COLO668 (cell line): ENCODE results near the gene BAZ1B.
"Not testable (repeated sequence)": the region's sequence is repeated elsewhere in the genome, so short reads cannot be mapped to it uniquely, and the experiment has no call there.

Experiments used
- DNase-seq: peaks from one replicate; lab custom pipeline; 2025; ENCODE audit not compliant: unreplicated experiment; lab: John Stamatoyannopoulos, UW

The BAZ1B gene, protein sequence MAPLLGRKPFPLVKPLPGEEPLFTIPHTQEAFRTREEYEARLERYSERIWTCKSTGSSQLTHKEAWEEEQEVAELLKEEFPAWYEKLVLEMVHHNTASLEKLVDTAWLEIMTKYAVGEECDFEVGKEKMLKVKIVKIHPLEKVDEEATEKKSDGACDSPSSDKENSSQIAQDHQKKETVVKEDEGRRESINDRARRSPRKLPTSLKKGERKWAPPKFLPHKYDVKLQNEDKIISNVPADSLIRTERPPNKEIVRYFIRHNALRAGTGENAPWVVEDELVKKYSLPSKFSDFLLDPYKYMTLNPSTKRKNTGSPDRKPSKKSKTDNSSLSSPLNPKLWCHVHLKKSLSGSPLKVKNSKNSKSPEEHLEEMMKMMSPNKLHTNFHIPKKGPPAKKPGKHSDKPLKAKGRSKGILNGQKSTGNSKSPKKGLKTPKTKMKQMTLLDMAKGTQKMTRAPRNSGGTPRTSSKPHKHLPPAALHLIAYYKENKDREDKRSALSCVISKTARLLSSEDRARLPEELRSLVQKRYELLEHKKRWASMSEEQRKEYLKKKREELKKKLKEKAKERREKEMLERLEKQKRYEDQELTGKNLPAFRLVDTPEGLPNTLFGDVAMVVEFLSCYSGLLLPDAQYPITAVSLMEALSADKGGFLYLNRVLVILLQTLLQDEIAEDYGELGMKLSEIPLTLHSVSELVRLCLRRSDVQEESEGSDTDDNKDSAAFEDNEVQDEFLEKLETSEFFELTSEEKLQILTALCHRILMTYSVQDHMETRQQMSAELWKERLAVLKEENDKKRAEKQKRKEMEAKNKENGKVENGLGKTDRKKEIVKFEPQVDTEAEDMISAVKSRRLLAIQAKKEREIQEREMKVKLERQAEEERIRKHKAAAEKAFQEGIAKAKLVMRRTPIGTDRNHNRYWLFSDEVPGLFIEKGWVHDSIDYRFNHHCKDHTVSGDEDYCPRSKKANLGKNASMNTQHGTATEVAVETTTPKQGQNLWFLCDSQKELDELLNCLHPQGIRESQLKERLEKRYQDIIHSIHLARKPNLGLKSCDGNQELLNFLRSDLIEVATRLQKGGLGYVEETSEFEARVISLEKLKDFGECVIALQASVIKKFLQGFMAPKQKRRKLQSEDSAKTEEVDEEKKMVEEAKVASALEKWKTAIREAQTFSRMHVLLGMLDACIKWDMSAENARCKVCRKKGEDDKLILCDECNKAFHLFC (N-terminal part only)

DNA sequence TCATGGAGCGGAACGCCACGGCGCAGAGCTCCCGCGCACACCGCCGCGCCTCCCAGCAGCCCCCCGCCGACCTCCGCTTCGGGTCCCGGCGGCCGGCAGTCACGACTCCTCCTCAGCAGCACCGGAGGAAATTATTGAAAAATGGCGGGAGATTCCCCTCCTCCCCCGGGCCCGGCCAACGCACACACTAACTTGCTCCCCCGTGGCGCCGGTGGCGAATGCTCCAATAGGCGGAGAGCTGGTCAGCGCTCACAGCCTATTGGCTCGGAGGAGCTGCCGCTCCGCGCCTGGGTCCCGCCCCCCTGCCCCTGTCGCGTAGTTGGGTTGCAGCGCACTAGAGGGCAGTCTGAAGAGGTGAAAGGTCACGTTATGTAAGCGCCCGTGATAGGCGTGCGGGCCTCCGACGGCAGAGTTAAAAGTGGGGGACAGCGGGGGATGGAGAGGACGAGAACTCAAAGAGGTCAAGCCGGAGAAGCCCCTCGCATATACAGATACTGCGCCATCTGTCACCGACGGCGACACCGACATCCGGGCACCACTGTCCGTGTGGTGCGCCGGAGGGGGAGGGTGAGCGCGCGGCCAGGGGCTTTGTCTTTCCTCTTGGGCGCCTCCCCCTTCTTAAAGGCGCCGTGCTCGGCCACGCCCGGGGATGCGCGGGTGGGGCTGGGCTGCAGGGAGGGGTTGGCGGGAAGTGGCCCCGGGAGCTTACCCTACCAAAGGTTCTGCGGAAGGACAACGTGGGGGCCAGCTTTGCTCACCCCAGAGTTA, at the start of gene BAZ1B:
Gene BAZ1B, minus strand, starts transcription at position 189 of the 768 bp plus-strand sequence. CDS start 360 bp downstream, outside the sequence.
- DNase-seq, result peak; percentile 98

DNA sequence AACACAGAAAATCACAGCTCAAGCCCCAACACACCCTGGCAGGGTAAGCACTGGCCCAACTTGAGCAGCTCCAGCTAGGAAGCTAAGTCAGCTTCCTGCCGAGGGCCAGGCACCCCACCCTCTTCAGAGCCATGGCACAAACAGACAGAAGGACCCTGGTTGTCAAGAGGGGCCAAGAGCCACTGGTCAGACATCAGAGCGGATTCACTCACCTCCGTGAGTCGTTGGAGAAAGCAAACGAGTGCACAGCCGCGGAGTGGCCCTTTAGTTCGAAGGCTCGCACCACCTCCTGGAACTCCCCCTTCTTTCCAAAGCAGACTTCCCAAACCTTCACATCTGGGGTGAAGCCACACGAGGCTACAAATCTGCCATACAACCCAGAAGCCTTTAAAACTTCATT, 48.9 kb upstream of the BAZ1B start:
- no peak for DNase-seq

DNA sequence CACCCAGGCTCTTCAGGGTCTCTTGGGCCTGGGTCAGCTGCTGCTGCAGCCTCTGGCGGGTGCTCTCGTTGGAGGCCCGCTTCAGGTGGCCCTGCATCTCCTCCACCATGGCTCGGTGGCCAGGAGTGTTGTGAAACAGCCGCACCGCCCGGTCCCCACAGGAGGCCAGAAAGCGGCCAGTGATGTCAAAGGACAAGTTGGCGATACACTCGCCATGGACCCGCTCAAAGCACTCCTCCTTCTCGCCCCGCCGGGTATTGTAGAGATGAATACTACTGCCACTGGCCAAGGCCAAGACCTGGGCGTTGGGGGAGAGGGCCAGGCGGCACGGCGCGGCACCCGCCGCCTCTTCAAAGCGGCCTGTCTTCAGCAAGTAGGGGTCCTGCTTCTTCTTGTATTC, 48.4 kb upstream of the BAZ1B start:
- DNase-seq, result no peak

DNA sequence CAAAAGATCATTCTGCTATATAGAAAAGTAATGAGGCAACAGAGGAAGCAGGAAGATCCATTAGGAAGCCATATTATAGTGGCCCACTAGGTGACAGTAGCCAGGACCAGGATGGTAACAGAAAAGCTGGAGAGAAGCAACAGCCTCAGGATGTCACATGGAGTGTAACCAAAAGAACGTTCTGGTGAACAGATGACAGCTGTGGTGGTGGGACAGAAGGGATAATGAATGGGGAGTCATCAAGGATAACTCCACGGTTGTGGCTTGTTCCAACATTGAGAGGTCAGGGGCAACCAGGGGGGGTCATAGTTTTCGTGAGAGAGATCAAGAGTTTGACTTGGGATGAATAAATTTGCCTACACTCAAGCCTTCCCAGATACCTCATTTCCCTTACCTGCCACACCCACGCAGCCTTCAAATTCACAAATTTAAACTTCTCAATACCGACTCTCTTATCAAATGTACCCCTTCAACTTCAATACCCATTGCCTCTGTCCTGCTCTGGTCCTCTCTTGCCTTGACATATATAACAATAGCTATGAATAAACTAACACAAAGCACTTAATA, 47.0 kb upstream of the BAZ1B start:
- DNase-seq, result no peak

DNA sequence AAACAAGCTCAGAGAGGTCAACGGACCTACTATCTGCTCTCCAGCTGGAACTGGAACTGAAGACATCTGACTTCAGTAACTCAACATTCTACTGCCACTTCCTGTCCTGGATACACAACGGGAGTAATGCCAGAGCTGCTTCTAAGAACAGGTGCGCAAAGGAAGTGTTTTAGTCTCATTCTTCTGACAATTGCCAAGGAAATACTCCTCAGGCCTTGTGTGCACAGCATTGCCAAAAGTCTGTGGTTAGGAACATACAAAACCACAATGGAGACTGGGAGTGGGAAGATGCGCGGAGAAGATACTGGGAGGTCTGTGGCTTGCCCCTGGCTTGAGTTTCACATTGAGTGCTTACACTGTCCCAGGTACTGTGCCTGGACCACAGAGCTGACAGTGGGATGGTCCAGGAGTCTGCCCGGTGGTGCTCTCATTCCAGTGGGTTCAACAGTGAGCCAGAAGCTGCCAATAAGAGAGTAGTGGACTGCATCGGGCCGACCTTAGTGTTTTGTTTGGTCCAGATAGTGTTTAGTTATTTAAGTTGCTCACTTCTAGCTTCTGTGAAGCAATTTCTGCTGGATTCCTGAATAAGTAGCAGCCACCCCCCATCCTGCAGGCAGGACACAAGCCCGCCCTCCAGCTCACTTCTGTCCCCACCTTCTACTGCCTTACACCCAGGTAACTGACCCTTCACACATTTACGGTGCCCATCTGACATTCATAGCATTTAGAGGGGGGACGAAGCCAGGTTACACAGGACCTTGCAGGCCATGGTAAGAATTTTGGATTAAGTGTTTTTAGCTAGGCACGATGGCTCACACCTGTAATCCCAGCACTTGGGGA, 46.0 kb upstream of the BAZ1B start:
- DNase-seq, result no peak

DNA sequence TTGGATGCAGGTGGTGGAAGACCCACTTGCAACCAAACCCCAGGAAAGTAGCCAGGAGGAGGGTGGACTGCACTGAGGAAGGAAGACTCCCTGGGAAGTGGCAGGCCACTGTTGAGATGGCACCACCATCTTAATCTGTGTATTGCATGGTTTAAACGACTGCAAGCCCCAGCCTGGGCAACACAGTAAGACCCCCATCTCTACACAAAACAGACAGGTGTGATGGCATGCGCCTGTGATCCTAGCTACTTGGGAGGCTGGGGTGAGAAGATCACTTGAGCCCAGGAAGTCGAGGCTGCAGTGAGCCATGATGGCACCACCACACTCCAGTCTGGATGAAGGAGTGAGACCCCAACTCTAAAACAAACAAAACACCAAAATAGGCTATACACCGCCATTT, 45.0 kb upstream of the BAZ1B start:
- DNase-seq, result no peak

DNA sequence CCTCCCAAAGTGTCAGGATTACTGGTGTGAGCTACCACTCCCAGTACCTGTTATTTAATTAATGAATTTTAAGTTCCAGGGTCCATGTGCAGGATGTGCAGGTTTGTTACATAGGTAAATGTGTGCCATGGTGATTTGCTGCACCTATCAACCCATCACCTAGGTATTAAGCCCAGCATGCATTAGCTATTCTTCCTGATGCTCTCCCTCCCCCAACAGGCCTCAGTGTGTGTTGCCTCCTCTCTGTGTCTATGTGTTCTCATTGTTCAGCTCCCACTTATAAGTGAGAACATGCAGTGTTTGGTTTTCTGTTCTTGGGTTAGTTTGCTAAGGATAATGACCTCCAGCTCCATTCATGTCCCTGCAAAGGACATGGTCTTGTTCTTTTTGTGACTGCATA, 44.3 kb upstream of the BAZ1B start:
- DNase-seq, result not testable (repeated sequence)

DNA sequence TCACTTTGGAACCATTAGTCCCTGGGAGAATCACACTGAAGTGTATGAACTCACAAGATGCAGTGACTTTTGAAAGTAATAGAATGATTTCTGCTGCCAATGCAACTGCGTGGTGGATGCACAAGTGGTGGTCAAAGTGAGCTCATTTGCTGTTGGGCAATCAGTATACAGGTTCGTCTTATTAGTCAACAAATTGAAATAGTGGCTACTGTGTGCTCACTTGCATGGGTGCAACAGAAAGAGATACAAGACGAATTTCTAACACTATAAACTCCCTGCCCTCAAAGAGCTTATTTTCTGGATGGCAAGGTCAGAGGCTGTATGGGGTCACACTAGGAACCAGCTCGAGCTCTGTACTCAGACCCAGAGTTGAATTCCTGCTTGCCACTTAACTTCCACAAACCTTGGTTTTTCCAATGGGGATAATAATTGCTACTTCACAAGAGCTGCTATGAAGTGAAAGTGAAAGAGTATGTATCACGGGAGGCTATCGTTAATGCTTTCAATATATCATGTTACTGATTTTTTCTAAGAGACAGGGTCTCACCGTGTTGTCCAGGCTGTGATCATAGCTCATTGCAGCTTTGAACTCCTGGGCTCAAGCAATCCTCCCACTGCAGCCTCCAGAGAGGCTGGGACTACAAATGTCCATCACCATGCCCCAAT, 43.7 kb upstream of the BAZ1B start:
- no peak for DNase-seq

DNA sequence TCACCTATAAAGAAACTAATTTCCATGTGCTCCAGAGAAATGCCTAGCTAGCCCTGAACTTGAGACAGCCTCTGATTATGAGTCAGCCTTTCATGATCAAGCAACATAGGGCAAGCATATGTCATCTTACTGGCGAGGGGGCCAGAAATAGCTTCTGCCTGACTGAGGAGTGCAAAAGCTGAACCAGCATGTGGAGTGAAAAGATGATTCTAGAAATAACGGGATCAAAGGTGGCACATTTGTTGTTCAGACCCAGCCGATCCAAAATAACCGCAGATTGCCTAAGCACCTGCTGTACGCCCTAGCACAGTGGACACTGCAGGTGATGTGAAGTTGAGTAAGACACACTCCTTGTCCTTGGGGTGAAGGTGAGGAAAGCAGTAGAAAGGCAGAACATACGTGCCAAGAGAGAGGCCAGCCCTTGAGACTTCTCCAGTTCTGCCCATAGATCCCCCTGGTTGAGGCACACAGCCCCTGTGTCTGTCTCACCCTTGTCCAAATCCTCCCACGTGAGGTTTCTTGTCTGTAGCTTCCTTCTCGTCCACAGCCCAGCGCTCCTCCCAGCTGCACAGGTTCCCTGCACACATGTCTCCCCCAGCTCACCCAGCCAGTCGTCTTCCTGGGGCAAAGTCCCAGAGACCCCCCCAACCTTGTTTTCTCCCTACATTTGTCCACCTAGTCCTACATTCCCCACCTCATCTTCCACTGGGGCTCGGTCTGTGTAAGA, 38.2 kb upstream of the BAZ1B start:
- DNase-seq, result no peak

DNA sequence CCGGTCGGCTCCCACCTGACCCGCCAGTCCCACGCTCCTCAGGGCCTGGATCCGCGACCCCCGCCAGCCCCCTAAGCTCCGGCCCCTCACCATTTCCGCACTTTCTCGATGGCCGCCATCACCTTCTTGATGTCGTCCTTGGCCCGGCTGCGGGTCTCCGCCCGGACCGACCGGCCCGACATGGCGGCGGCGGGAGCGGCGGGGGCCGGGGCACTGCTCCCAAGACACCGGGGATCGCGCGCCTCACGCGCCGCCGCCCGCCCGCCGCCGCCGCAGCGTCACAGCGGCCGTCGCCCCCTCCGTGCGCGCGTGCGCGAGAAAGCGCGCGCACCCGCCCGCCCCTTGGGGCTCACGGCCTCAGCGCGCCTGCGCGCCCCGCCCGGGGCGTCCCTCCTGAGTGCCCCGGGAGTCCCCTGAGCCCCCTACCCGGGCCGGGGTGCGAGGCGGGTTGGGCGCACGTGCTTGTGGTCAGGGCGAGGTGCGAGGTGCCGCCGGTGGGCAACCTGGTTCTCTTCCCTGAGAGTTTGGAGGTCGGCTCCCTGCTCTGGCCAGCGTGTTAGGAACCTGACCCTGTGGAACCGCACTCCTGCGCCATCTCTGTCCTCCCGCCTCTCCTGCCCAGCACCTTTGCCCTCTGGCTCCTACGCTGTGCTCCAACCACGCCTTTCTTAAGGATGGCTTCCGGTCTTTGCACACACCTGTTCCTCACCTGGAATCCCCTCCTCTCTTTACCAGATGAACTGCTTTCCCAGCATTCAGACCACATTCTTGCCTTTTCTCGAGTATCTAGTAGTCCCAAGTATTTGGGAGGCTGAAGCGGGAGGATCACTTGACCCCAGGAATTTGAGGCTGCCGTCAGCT, 35.5 kb upstream of the BAZ1B start, which contains the start of gene BCL7B:
Gene BCL7B, minus strand, starts transcription at position 294 of the 861 bp plus-strand sequence. Its CDS starts 112 bp downstream, at position 182.
- DNase-seq, result peak; percentile 91

DNA sequence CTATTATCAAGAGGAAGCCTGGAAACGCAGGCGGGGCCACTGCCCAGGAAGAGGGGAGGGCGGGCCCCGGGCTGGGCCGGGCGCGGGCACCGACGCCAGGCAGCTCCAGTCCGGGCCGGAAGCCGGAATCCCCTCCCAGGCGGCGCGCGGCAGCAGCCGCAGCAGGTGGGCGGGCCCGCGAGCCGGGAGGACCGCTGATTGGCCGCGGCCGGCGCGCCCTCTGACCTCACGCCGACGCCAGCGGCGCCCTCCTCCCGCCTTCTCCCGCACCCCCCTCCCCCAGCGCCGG, 35.0 kb upstream of the BAZ1B start:
- peak; percentile 98 for DNase-seq

DNA sequence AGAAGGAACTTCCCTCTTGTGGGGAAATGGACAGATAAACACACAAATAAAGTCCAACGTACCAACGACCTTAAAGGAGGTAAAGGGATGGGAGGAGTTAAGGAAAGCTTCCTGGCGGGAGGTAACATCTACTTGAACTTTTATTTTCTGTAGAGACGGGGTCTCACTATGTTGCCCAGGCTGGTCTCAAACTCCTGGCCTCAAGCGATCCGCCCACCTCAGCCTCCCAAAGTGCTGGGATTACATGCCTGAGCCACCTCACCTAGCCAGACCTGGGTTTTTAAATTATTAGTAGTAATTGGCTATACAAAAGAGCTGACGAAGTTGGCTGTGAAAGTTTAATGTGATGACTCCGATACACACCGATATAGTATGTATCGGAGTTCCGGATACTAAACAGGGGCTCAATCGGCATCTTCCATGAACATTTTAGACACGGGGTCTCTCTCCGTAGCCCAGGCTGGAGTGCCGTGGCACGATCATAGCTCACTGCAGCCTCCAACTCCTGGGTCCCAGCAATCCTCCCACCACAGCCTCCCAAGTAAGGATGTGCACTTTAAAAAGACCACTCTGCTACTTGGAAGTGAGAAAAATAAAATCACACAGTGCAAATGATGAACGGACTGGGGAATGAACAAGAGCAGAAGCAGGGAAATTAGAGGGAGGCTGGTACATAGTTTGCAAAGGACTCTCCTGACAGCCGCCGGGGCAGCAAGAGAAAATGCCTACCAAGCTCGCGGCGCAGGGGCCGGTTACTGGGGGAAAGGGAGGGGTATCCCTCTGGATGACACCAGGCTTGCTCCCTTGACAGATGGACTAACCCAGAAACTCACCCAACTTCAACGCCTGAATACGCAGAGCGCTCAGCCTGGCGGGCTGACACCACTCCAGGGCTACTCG, 34.4 kb upstream of the BAZ1B start:
- DNase-seq, result no peak

DNA sequence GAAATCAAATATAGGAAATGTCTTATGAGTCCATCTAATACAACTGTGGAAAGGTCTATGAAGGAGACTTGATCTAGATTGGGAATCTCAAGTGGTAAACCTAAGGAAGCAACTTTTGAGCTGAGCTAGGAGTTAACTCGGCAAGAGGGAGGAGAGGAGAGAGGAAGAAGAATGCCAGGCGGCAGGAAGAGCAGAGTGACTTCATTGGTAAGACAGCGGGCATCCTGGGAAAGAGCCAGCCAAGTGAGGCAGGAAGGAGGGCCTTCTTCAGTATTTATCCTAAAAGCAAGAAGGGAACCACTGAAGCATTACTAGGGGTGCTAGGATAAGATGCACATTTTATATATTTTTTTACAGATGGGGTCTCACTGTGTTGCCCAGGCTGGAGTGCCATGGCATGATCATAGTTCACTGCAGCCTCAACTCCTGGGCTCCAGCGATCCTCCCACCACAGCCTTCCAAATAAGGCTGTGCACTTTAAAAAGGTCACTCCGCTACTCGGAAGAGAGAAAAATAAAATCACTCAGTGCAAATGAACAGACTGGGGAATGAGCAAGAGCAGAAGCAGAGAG, 33.4 kb upstream of the BAZ1B start:
- DNase-seq, result no peak

DNA sequence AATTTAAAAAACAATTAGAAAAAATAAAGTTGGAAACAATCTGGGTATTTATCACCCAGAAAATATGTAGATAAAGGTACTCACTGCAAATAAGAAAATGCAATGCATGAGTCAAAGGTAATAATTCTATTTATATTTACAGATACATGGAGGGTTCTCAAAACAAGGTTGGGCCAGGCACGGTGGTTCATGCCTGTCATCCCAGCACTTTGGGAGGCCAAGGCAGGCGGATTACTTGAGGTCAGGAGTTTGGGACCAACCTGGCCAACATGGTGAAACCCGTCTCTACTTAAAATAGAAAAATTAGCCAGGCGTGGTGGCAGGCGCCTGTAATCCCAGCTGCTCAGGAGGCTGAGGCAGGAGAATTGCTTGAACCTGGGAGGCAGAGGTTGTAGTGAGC, 28.0 kb upstream of the BAZ1B start:
- not testable (repeated sequence) for DNase-seq

DNA sequence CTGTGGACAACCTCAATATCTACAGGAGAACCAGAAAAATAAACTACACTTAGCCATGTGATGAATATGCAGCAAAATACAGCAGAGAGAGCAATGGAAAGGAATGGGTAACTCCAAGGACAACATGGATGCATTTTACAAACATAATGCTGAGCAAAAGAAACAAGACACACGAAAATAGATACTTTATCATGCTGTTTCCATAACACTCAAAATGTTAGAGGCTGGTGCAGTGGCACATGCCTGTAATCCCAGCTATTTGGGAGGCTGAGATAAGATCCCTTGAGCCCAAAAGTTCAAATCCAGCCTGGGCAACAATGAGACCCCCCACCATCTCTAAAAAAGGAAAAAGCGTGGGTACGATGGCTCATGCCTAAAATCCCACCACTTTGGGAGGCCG, 27.1 kb upstream of the BAZ1B start:
- no peak for DNase-seq

DNA sequence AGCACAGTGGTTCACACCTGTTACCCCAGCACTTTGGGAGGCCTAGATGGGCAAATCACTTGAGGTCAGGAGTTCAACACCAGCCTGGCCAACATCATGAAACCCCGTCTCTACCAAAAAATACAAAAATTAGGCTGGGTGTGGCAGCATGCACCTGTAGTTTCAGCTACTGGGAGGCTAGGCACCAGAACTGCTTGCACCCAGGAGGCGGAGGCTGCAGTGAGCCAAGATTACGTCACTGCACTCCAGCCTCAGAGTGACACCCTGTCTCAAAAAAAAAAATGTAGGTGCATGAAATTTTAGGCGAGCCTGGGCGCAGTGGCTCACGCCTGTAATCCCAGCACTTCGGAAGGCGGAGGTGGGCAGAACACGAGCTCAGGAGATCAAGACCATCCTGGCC, 25.7 kb upstream of the BAZ1B start:
- DNase-seq, result no peak
